HepG2 (cell line): ENCODE measurements around the gene GINS2.

ENCODE experiments used
- EP300 ChIP-seq, 3 experiments: sonication (generic) in 1 of 3; formaldehyde crosslinking in 1 of 3; IDR thresholded peaks; 2 replicates each; pipeline versions ENCODE4 v1.5.1 to v1.6.1; 2011 to 2020; ENCODE audit warnings: low read depth in 2 of 3, low read length in 2 of 3, borderline replicate concordance in 1 of 3, improper control_type of control experiment in 1 of 3, mild to moderate bottlenecking in 1 of 3, missing genetic modification reagents in 1 of 3, moderate library complexity in 1 of 3
- JUN ChIP-seq: sonication (generic); formaldehyde crosslinking; IDR thresholded peaks from 2 replicates; pipeline ENCODE4 v1.4.0; 2020; ENCODE audit warnings: mild to moderate bottlenecking, missing genetic modification reagents
- NFRKB ChIP-seq: fragments of 450-650 bp; IDR thresholded peaks from 2 replicates; pipeline ENCODE4 v1.6.1; 2017
- RAD21 ChIP-seq: fragments of 450-650 bp; formaldehyde crosslinking; IDR thresholded peaks from 2 replicates; pipeline ENCODE4 v1.5.0; 2020; ENCODE audit warnings: mild to moderate bottlenecking
- ZNF367 ChIP-seq: sonication (generic); formaldehyde crosslinking; IDR thresholded peaks from 2 replicates; pipeline ENCODE4 v1.4.0; 2020; ENCODE audit warnings: missing genetic modification reagents, borderline replicate concordance
- ZNF577 ChIP-seq: sonication (generic); formaldehyde crosslinking; IDR thresholded peaks from 2 replicates; pipeline ENCODE4 v1.4.0; 2020; ENCODE audit warnings: mild to moderate bottlenecking, low read depth, missing genetic modification reagents, borderline replicate concordance
- TF ChIP-seq, protein P1 (sequence below): sonication (generic); formaldehyde crosslinking; IDR thresholded peaks from 2 replicates; pipeline ENCODE4 v1.5.0; 2020; ENCODE audit warnings: mild to moderate bottlenecking, missing genetic modification reagents
- TF ChIP-seq, protein P2 (sequence below): sonication (generic); formaldehyde crosslinking; IDR thresholded peaks from 2 replicates; pipeline ENCODE4 v1.4.0; 2020; ENCODE audit warnings: mild to moderate bottlenecking, missing genetic modification reagents, borderline replicate concordance
- TF ChIP-seq, protein P3 (sequence below): sonication (generic); formaldehyde crosslinking; IDR thresholded peaks from 2 replicates; pipeline ENCODE4 v1.4.0; 2020; ENCODE audit warnings: missing genetic modification reagents, borderline replicate concordance

DNA sequence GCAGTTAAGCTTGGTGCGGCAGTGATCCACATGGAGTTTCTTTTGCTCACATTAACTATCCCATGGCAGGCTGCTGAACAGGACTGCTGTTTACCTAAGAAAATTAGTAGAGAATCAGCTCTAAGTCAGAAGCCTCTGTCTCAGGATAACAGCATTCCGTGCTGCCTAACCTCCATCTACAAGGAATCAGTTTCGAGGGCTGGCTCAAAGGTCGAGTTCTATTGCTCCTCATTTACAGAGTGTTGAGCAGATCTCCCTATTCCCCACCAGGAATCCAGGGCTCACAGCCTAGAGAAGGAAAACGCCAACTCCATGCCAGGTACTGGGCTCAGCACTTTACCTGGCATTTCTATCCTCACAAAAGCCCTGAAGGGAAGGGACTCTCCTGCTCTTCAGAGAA, 9.9 kb downstream of the GINS2 start:
- TF ChIP-seq, protein P1, sequence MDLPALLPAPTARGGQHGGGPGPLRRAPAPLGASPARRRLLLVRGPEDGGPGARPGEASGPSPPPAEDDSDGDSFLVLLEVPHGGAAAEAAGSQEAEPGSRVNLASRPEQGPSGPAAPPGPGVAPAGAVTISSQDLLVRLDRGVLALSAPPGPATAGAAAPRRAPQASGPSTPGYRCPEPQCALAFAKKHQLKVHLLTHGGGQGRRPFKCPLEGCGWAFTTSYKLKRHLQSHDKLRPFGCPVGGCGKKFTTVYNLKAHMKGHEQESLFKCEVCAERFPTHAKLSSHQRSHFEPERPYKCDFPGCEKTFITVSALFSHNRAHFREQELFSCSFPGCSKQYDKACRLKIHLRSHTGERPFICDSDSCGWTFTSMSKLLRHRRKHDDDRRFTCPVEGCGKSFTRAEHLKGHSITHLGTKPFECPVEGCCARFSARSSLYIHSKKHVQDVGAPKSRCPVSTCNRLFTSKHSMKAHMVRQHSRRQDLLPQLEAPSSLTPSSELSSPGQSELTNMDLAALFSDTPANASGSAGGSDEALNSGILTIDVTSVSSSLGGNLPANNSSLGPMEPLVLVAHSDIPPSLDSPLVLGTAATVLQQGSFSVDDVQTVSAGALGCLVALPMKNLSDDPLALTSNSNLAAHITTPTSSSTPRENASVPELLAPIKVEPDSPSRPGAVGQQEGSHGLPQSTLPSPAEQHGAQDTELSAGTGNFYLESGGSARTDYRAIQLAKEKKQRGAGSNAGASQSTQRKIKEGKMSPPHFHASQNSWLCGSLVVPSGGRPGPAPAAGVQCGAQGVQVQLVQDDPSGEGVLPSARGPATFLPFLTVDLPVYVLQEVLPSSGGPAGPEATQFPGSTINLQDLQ (CRISPR knock-in tag) = no peak
- TF ChIP-seq EP300 (IDR thresholded peaks at IDR 0.05; ENCODE audit: low read depth in 2 of 2, low read length in 2 of 2) (no peak), EP300 (CRISPR knock-in tag; IDR thresholded peaks at IDR 0.05; ENCODE audit: borderline replicate concordance) (no peak), ZNF367 (CRISPR knock-in tag) (no peak), RAD21 (CRISPR knock-in tag) (no peak), JUN (CRISPR knock-in tag) (no peak), ZNF577 (CRISPR knock-in tag) (no peak), NFRKB (no peak)
- TF ChIP-seq, protein P2, sequence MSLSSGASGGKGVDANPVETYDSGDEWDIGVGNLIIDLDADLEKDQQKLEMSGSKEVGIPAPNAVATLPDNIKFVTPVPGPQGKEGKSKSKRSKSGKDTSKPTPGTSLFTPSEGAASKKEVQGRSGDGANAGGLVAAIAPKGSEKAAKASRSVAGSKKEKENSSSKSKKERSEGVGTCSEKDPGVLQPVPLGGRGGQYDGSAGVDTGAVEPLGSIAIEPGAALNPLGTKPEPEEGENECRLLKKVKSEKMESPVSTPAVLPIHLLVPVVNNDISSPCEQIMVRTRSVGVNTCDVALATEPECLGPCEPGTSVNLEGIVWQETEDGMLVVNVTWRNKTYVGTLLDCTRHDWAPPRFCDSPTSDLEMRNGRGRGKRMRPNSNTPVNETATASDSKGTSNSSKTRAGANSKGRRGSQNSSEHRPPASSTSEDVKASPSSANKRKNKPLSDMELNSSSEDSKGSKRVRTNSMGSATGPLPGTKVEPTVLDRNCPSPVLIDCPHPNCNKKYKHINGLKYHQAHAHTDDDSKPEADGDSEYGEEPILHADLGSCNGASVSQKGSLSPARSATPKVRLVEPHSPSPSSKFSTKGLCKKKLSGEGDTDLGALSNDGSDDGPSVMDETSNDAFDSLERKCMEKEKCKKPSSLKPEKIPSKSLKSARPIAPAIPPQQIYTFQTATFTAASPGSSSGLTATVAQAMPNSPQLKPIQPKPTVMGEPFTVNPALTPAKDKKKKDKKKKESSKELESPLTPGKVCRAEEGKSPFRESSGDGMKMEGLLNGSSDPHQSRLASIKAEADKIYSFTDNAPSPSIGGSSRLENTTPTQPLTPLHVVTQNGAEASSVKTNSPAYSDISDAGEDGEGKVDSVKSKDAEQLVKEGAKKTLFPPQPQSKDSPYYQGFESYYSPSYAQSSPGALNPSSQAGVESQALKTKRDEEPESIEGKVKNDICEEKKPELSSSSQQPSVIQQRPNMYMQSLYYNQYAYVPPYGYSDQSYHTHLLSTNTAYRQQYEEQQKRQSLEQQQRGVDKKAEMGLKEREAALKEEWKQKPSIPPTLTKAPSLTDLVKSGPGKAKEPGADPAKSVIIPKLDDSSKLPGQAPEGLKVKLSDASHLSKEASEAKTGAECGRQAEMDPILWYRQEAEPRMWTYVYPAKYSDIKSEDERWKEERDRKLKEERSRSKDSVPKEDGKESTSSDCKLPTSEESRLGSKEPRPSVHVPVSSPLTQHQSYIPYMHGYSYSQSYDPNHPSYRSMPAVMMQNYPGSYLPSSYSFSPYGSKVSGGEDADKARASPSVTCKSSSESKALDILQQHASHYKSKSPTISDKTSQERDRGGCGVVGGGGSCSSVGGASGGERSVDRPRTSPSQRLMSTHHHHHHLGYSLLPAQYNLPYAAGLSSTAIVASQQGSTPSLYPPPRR = no peak
- TF ChIP-seq, protein P3, sequence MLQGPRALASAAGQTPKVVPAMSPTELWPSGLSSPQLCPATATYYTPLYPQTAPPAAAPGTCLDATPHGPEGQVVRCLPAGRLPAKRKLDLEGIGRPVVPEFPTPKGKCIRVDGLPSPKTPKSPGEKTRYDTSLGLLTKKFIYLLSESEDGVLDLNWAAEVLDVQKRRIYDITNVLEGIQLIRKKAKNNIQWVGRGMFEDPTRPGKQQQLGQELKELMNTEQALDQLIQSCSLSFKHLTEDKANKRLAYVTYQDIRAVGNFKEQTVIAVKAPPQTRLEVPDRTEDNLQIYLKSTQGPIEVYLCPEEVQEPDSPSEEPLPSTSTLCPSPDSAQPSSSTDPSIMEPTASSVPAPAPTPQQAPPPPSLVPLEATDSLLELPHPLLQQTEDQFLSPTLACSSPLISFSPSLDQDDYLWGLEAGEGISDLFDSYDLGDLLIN = no peak
